Cardiac muscle cell (in vitro differentiated cells and primary cell): ENCODE data around the gene MAG. TPM values are rescaled to one million over a fixed set of nuclear protein-coding genes. Genes with fewer than 3 reads are reported as not detected.

Experiments
- DNase-seq, 2 donors: peaks; one replicate each; pipeline versions ENCODE4 v3.0.0 to v3.0.0-alpha.2; 2010 to 2017; ENCODE audit warnings: low read depth in 1 of 2, low spot score in 1 of 2
- H3K27ac ChIP-seq: fragments of 200-600 bp; sonication (generic); 2 replicates; pipeline ENCODE4 v1.5.1; 2016
- H3K27me3 ChIP-seq: fragments of 200-600 bp; sonication (generic); 2 replicates; pipeline ENCODE4 v1.6.0; 2016; ENCODE audit warnings: control low read depth
- H3K36me3 ChIP-seq: fragments of 200-600 bp; sonication (generic); 2 replicates; pipeline ENCODE4 v1.5.1; 2016; ENCODE audit warnings: control low read depth
- H3K4me1 ChIP-seq: fragments of 200-600 bp; sonication (generic); 2 replicates; pipeline ENCODE4 v1.8.1; 2017; ENCODE audit warnings: low read depth, mild to moderate bottlenecking, mixed run types
- H3K4me3 ChIP-seq: fragments of 200-600 bp; sonication (generic); 2 replicates; pipeline ENCODE4 v1.5.1; 2016; ENCODE audit warnings: mild to moderate bottlenecking
- H3K9me3 ChIP-seq: fragments of 200-600 bp; sonication (generic); 2 replicates; pipeline ENCODE4 v1.5.1; 2017; ENCODE audit warnings: low read depth, mild to moderate bottlenecking, control low read depth
- CTCF ChIP-seq: IDR thresholded peaks from 2 replicates; pipeline ENCODE4 v1.5.1; 2012; ENCODE audit warnings: low read depth, mild to moderate bottlenecking, low read length
- polyA plus RNA-seq: library from polyadenylated mRNA; unstranded; fragments of >200 nt; fragmentation: Nextera tagmentation; extraction: Ambion mirVana; gene quantifications from 2 replicates; pipeline ENCODE4 v1.2.1, GENCODE V29; 2016
- total RNA-seq: library from RNA; depleted of rRNA; stranded (reverse); fragments of >200 nt; gene quantifications from 2 replicates; pipeline ENCODE4 v1.2.3, GENCODE V29; 2016

The MAG gene
- total and polyA plus RNA-seq, 2 experiments from 2014 or later = 1.2 to 2.1 TPM

GRCh38 chr19:35265126-35265899, 26.6 kb upstream of the MAG start:
- Histone ChIP-seq H3K27me3 (no peaks in the 10 kb centered on the region), H3K27ac (peak overlapping the region; percentile 4), H3K4me1 (peaks cover 6% of the 10 kb centered on the region), H3K9me3 (no peaks in the 10 kb centered on the region), H3K36me3 (peaks cover under 1% of the 10 kb centered on the region), H3K4me3 (no peak overlapping the region)
- no peak for TF ChIP-seq CTCF
- no peak for DNase-seq

DNA sequence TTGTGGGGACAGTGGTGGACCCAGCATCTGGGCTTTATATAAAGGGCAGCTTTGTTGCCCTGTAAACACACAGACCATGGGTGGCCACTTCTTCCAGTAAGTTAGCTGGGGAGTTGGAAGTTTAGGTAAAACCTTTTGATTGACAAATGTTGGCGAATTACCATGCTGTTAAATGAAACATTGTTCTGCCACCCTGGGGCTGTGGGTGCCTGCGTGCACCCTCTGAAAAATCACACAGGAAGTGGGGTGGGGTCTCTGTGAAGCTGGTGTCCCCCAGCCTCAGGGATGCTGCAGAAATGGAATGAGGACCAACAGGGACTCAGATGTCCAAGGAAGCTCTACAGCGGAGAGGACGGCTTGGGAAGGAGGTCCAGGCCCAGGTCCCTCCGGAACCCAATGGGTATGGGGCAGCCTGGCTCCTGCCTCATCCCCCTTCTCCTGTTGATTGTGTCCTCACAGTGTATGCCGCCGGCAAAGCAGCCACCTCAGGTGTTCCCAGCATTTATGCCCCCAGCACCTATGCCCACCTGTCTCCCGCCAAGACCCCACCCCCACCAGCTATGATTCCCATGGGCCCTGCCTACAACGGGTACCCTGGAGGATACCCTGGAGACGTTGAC, 26.0 kb upstream of the MAG start:
- H3K4me3 ChIP-seq = no peak overlapping the region
- H3K9me3 ChIP-seq = no peaks in the 10 kb centered on the region
- DNase-seq = no peak
- H3K4me1 ChIP-seq = peaks cover 6% of the 10 kb centered on the region
- H3K27me3 ChIP-seq = no peaks in the 10 kb centered on the region
- no peak for TF ChIP-seq CTCF
- H3K27ac ChIP-seq = peak overlapping the region; percentile 4
- H3K36me3 ChIP-seq = peaks cover 7% of the 10 kb centered on the region

- Histone ChIP-seq H3K4me1 (peaks cover 6% of the 10 kb centered on the region), H3K27me3 (no peaks in the 10 kb centered on the region), H3K36me3 (peaks cover 15% of the 10 kb centered on the region), H3K9me3 (no peaks in the 10 kb centered on the region), H3K4me3 (peak overlapping the region; percentile 97), H3K27ac (peak overlapping the region; percentile 23)
- no peak for TF ChIP-seq CTCF
- DNase-seq = no peak
Observed at GRCh38 chr19:35266520-35267352, 25.2 kb upstream of the MAG start.

DNA sequence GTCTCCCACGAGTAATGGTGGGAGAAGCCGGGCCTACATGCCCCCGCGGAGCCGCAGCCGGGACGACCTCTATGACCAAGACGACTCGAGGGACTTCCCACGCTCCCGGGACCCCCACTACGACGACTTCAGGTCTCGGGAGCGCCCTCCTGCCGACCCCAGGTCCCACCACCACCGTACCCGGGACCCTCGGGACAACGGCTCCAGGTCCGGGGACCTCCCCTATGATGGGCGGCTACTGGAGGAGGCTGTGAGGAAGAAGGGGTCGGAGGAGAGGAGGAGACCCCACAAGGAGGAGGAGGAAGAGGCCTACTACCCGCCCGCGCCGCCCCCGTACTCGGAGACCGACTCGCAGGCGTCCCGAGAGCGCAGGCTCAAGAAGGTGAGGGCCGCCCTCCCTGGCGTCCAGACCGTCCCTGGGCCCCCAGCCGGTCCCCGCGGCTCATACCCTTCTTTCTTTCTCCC, 24.6 kb upstream of the MAG start:
- Histone ChIP-seq H3K27ac (peak overlapping the region; percentile 79), H3K4me1 (peaks cover 6% of the 10 kb centered on the region), H3K9me3 (no peaks in the 10 kb centered on the region), H3K4me3 (peak overlapping the region; percentile 97), H3K27me3 (no peaks in the 10 kb centered on the region), H3K36me3 (peaks cover 17% of the 10 kb centered on the region)
- TF ChIP-seq CTCF = no peak
- no peak for DNase-seq

GRCh38 chr19:35267818-35268535, 24.0 kb upstream of the MAG start:
- Histone ChIP-seq H3K27ac (peak overlapping the region; percentile 96), H3K4me3 (peak overlapping the region; percentile 97), H3K36me3 (peaks cover 17% of the 10 kb centered on the region), H3K4me1 (peaks cover 6% of the 10 kb centered on the region), H3K9me3 (no peaks in the 10 kb centered on the region), H3K27me3 (no peaks in the 10 kb centered on the region)
- peak; percentile 78 to 80 for DNase-seq
- no peak for TF ChIP-seq CTCF
